Articular chondrocyte of knee joint (primary cell): Measurements from ENCODE around the gene ELOVL3. TPM values are rescaled to one million over a fixed set of nuclear protein-coding genes. Genes with fewer than 3 reads are reported as not detected.

ENCODE experiments used
- total RNA-seq: library from RNA; depleted of rRNA; stranded (reverse); fragments of >200 nt; gene quantifications from 2 replicates; pipeline ENCODE4 v1.2.3, GENCODE V29; 2012

ELOVL3 gene, protein sequence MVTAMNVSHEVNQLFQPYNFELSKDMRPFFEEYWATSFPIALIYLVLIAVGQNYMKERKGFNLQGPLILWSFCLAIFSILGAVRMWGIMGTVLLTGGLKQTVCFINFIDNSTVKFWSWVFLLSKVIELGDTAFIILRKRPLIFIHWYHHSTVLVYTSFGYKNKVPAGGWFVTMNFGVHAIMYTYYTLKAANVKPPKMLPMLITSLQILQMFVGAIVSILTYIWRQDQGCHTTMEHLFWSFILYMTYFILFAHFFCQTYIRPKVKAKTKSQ
- 0.65 TPM in 2 replicates for total RNA-seq

DNA sequence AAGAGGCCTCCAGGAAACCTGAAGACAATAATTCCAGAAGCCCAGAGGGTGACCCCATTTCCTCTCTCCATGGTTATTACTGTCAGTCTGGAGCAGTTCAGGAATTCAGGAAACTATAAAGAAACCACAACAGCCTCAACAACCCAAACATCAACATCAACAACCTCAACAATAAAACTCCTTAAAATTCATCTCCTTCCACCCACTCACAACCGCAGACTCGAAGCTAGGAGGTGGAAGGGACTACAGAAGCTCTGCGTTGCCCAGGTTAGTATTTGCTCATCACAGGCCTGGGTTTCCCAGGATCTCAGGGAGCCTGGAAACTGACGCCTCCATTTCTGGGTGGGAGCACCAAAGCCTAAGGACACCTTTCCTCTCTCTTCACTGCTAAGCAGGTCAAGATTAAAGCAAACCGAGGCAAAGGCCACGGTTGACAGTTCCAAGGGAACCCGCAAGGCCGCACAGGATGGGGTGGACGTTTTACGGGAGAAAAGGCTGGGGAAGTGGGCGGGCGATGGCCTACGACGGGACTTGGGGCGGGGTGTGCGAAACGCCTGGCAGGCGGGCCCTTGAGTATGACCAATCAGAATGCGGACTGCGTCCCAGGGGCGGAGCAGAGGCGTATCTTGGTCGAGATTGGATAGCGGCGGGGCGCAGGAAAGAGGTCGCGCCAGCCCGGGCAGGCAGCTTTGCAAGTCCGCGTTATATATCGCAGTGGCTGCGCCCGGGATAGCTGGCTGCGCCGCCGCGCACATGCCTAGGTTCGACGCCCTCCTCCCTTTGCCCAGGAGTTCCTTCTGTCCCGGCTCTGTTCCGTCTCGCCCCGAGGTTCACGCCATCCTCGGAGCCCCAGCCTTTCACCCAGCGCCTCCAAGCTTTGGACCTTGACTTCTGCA is at the start of gene ELOVL3:
ELOVL3 (plus strand) TSS at position 654 of the 896 bp plus-strand sequence. CDS start 250 bp downstream, outside the sequence.

DNA sequence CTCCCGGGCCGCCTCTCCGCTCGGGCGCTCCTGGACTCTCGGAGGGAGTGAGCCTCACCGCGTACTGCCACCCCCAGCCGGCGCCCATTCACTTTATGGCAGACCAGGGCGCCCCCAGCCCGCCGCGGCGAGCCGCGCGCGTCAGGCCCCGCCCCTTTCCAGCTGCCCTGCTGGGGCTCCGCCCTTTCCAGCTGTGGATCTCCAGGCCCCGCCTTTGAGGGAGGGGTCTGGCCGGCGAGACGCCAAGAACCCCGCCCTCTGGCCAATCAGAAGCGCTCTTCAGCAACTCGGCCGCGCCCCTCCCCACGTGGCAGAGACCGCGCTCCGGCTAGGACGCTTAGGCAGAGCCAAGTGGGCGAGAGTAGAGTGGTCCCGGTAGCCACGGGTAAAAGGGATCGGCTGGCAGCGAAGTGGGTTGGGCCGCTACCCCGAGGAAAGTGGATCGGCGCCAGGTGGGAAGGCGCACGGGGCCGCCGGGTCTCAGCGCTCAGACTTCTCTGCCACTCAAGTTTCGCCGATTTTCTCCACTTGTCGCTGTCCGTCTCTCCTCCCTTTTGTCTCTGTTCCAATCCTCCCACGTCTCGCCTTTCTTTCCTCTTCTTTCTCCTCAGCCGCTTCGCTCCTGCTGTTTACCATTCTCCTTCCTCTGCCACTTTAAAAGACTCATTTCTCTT is 15.5 kb downstream of the ELOVL3 start, which contains the start of gene PITX3:
PITX3 (minus strand) TSS at position 69 of the 674 bp plus-strand sequence. CDS start 9,432 bp downstream, outside the sequence.

DNA sequence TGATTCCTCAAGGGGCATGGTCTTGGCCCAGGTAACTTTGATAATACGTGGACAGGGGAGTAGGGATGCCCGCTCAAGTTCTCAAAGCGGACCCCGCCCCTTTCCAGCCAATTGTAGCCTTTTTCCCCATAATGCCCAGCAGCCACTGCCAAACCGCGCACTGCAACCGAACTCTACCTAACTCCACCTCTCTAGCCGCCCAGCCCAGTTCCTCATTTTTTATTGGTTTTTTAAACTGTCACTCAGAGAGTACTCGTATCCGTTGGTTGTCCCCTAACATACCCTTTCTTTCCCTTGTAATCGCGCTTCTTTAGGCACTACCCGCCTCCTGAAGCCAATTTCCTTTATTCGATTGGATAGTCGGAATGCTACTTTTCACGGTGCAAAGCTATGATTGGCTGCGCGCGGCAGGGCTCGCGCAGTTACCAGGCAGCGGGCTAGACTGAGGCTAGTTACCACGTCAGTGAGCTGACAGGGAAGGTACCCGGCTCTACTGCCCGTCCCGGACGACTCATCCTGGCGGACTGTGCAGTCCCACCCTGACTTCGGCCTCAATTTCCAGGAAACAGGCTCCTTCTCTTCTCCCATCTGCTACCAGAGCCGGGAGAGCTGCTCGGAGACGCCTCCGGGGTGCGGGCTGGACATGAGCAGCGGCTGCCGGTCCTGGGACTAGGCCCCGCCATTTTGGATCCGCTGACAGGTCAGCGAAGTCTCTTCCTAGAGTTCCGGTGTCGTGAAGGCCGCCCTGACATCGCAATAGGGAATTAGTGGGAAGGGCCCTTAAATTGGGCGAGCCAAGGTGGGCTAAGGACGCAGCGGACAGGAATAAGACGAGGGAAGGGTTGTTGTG is 19.2 kb downstream of the ELOVL3 start, which contains the start of gene GBF1:
GBF1 (plus strand) TSS at position 451 of the 850 bp plus-strand sequence. CDS start 13,407 bp downstream, outside the sequence.

Other genes with a start within 250 kb of the ELOVL3 start
- gene ARMH3, start 170.1 kb upstream of the ELOVL3 start, total RNA-seq: 13.5 and 14.9 TPM in 2 replicates
- 20.3 and 27.2 TPM in 2 replicates for gene HPS6, start 160.9 kb upstream of the ELOVL3 start, total RNA-seq
- 35.4 and 40.4 TPM in 2 replicates for gene LDB1, start 105.9 kb upstream of the ELOVL3 start, total RNA-seq
- 15.4 and 17.3 TPM in 2 replicates for gene PPRC1, start 93.3 kb upstream of the ELOVL3 start, total RNA-seq
- 23.9 and 26.4 TPM in 2 replicates for gene NOLC1, start 73.9 kb upstream of the ELOVL3 start, total RNA-seq
- gene PITX3, start 15.2 kb downstream of the ELOVL3 start, total RNA-seq: 0.11 and 0.13 TPM in 2 replicates
- 42.8 and 45.3 TPM in 2 replicates for gene GBF1, start 19.2 kb downstream of the ELOVL3 start, total RNA-seq
- 17.5 and 18.5 TPM in 2 replicates for gene NFKB2, start 169.4 kb downstream of the ELOVL3 start, total RNA-seq
- gene PSD, start 192.5 kb downstream of the ELOVL3 start, total RNA-seq: 1.8 and 2.1 TPM in 2 replicates
- 5.7 and 6.9 TPM in 2 replicates for gene FBXL15, start 194.5 kb downstream of the ELOVL3 start, total RNA-seq
- gene CUEDC2, start 206.3 kb downstream of the ELOVL3 start, total RNA-seq: 48.1 and 51.6 TPM in 2 replicates
- not detected in 2 replicates for gene C10orf95, start 225.2 kb downstream of the ELOVL3 start, total RNA-seq